ENCODE results near the gene MDK.

DNA sequence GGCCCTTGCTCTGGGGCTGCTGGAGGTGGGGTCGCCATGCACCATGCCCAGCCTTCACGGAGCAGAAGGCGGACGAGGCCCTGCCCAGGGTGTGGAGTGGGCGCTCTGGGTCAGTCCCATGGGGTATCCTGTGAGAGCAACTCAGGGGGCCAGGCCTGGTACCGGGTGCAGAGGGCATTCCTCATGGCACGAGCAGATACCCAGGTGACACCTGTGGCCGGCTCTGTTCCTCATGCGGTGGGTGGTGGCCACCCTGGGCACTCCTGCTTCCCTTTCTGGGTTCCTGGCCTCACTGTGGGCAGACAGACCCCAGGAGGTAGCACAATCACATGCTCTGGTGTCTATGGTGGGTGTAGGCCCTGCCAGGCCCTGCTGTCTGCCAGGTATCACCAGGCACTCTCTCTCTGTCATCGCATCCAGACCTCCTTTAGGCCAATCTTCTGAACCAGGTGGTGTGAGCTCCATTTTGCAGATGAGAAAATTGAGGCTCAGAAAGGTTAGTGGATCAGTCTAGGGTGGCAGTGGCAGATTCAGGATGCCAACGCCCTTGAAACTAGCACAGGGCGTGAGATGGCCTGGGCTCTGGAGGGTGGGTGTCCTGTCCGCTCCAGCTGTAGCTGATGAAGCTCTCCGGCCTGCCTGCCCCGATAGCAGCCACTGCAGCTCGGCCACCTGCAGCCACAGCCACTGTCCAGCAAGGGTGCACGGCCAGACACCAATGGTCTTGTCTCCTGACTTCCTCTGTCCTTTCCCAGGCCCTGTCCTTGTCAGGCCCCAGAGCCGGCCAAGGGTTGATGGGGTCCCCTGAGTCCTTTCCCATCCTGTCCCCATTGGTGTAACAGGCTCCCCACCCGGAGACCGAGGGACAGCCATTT, 19.1 kb upstream of the MDK start:
- TF ChIP-seq POLR2A (IDR thresholded peaks at IDR 0.05) (no peak), CTCF (IDR thresholded peaks at IDR 0.05 in 8 of 11, conservative IDR thresholded peaks at IDR 0.05 in 3 of 11) (no peak), POLR2AphosphoS5 (IDR thresholded peaks at IDR 0.05) (peak in 1 of 3 donors; percentile 0)
